HepG2 (cell line): ENCODE results near the gene NFATC4. TPM values are rescaled to one million over a fixed set of nuclear protein-coding genes. Genes with fewer than 3 reads are reported as not detected.

ENCODE experiments used
- ATAC-seq: fragments of 200-7000 bp; cut with Tn5 transposase; 3 replicates; pipeline ENCODE4 v1.9.1; 2020; ENCODE audit warnings: mild to moderate bottlenecking, moderate library complexity
- BruUV-seq: library from RNA; stranded (reverse); fragments of 400-500 nt; replicated peaks from 2 replicates; lab custom pipeline; 2021; lab: Mats Ljungman, UMichigan
- CTCF ChIA-PET: fragments of 300-600 bp; formaldehyde crosslinking; extraction: SDS; loops from one replicate; lab custom pipeline; 2021; ENCODE audit warnings: low total read pairs, inconsistent platforms, low intra/inter-chr PET ratio; lab: Yijun Ruan, JAX
- POLR2A ChIA-PET: fragments of 350-600 bp; sonication (Branson Sonifier 250); formaldehyde crosslinking; loops from one replicate; lab custom pipeline; 2020; ENCODE audit warnings: antibody characterized with exemption, inconsistent platforms; lab: Yijun Ruan, JAX
- DNase-seq: peaks from one replicate; pipeline ENCODE4 v3.0.0-alpha.2; 2015; ENCODE audit warnings: low spot score
- FAIRE-seq: peaks from 3 replicates; lab custom pipeline; 2011; peaks lifted over from hg19 to GRCh38; lab: Jason Lieb, UNC
- H2AFZ ChIP-seq: one replicate; pipeline ENCODE4 v1.6.1; 2011; ENCODE audit warnings: low read length, inconsistent platforms
- H3K27ac ChIP-seq: fragments of 300-600 bp; 3 replicates; pipeline ENCODE4 v1.8.0; 2011; ENCODE audit warnings: mixed run types, mild to moderate bottlenecking, mixed read lengths, low read length, inconsistent platforms; ENCODE audit not compliant: insufficient read depth; ENCODE audit errors: extremely low read length
- H3K27me3 ChIP-seq, 2 experiments: fragments of 200-600 bp in 1 of 2; 2 replicates in 1 of 2; 3 replicates in 1 of 2; pipeline versions ENCODE4 v1.6.0 to v1.8.0; 2011; ENCODE audit warnings: low read length in 2 of 2, mild to moderate bottlenecking in 2 of 2, moderate library complexity in 2 of 2, inconsistent platforms in 1 of 2; ENCODE audit not compliant: insufficient read depth in 2 of 2, control insufficient read depth in 1 of 2
- H3K36me3 ChIP-seq, 2 experiments: fragments of 200-600 bp in 1 of 2; replicated peaks in 1 of 2; 2 replicates in 1 of 2; 3 replicates in 1 of 2; pipeline versions ENCODE4 v1.5.1 to v1.8.0; 2011; ENCODE audit warnings: low read length in 2 of 2, inconsistent platforms in 1 of 2; ENCODE audit not compliant: insufficient read depth in 2 of 2, control insufficient read depth in 1 of 2
- H3K4me1 ChIP-seq: 2 replicates; pipeline ENCODE4 v1.5.1; 2012; ENCODE audit warnings: low read length, inconsistent platforms; ENCODE audit not compliant: insufficient read depth
- H3K4me2 ChIP-seq: 2 replicates; pipeline ENCODE4 v1.6.0; 2011; ENCODE audit warnings: low read depth, low read length, inconsistent platforms
- H3K4me3 ChIP-seq, 3 experiments: fragments of 200-600 bp in 1 of 3; sonication (generic), shearing (Covaris generic) in 1 of 3; replicated peaks in 1 of 3; 2 replicates each; pipeline ENCODE4 v1.5.1; 2011 to 2016; ENCODE audit warnings: low read length in 3 of 3, inconsistent platforms in 2 of 3, low read depth in 2 of 3, mild to moderate bottlenecking in 2 of 3, control low read depth in 1 of 3, mixed read lengths in 1 of 3; ENCODE audit not compliant: insufficient read depth in 1 of 3
- H3K79me2 ChIP-seq: one replicate; pipeline ENCODE4 v1.6.1; 2011; ENCODE audit warnings: low read length, inconsistent platforms; ENCODE audit not compliant: insufficient read depth
- H3K9ac ChIP-seq: 2 replicates; pipeline ENCODE4 v1.6.0; 2011; ENCODE audit warnings: mild to moderate bottlenecking, low read depth, low read length, inconsistent platforms; ENCODE audit not compliant: insufficient read depth
- H3K9me3 ChIP-seq: 2 replicates; pipeline ENCODE4 v1.5.1; 2012; ENCODE audit warnings: mild to moderate bottlenecking, low read length
- H4K20me1 ChIP-seq: 2 replicates; pipeline ENCODE4 v1.6.0; 2011; ENCODE audit warnings: inconsistent platforms, mild to moderate bottlenecking, low read length, moderate library complexity; ENCODE audit not compliant: insufficient read depth
- ARID2 ChIP-seq: sonication (generic); formaldehyde crosslinking; IDR thresholded peaks from 2 replicates; pipeline ENCODE4 v1.8.1; 2022; ENCODE audit warnings: mild to moderate bottlenecking, missing genetic modification reagents, borderline replicate concordance
- ERF ChIP-seq: IDR thresholded peaks from 2 replicates; pipeline ENCODE4 v1.6.1; 2018; ENCODE audit warnings: missing biosample characterization, missing genetic modification reagents
- GFI1 ChIP-seq: sonication (generic); formaldehyde crosslinking; IDR thresholded peaks from 2 replicates; pipeline ENCODE4 v1.5.0; 2020; ENCODE audit warnings: missing genetic modification reagents, mild to moderate bottlenecking, borderline replicate concordance
- RFXAP ChIP-seq: sonication (generic); formaldehyde crosslinking; IDR thresholded peaks from 2 replicates; pipeline ENCODE4 v1.4.0; 2020; ENCODE audit warnings: missing genetic modification reagents, borderline replicate concordance
- SP4 ChIP-seq: sonication (generic); formaldehyde crosslinking; IDR thresholded peaks from 2 replicates; pipeline ENCODE4 v1.8.1; 2023; ENCODE audit warnings: mild to moderate bottlenecking, missing genetic modification reagents
- SRSF1 ChIP-seq: fragments of 200-400 bp; formaldehyde crosslinking; optimal IDR thresholded peaks from 2 replicates; pipeline ENCODE3; 2017; ENCODE audit warnings: mild to moderate bottlenecking, low read depth, low read length, moderate library complexity
- TBX2 ChIP-seq: sonication (generic); formaldehyde crosslinking; IDR thresholded peaks from 2 replicates; pipeline ENCODE4 v1.5.0; 2020; ENCODE audit warnings: missing genetic modification reagents, mild to moderate bottlenecking, borderline replicate concordance
- TRAFD1 ChIP-seq: sonication (generic); formaldehyde crosslinking; IDR thresholded peaks from 2 replicates; pipeline ENCODE4 v1.5.1; 2020; ENCODE audit warnings: missing genetic modification reagents, mild to moderate bottlenecking, borderline replicate concordance
- XBP1 ChIP-seq: sonication (generic); formaldehyde crosslinking; IDR thresholded peaks from 2 replicates; pipeline ENCODE4 v1.5.0; 2020; ENCODE audit warnings: missing genetic modification reagents
- ZBTB38 ChIP-seq: sonication (generic); formaldehyde crosslinking; IDR thresholded peaks from 2 replicates; pipeline ENCODE4 v1.5.1; 2020; ENCODE audit warnings: mild to moderate bottlenecking, missing genetic modification reagents
- ZFP37 ChIP-seq: sonication (generic); formaldehyde crosslinking; IDR thresholded peaks from 2 replicates; pipeline ENCODE4 v1.4.0; 2020; ENCODE audit warnings: missing genetic modification reagents, borderline replicate concordance
- ZNF20 ChIP-seq: sonication (generic); formaldehyde crosslinking; IDR thresholded peaks from 2 replicates; pipeline ENCODE4 v1.4.0; 2020; ENCODE audit warnings: mild to moderate bottlenecking, moderate library complexity, missing genetic modification reagents
- ZNF296 ChIP-seq: sonication (generic); formaldehyde crosslinking; conservative IDR thresholded peaks from 2 replicates; pipeline ENCODE4 v1.5.0; 2020; ENCODE audit warnings: mild to moderate bottlenecking, missing genetic modification reagents
- ZNF337 ChIP-seq: sonication (generic); formaldehyde crosslinking; IDR thresholded peaks from 2 replicates; pipeline ENCODE4 v1.5.1; 2020; ENCODE audit warnings: missing genetic modification reagents, low read depth, mild to moderate bottlenecking, borderline replicate concordance
- ZNF720 ChIP-seq: sonication (generic); formaldehyde crosslinking; IDR thresholded peaks from 2 replicates; pipeline ENCODE4 v1.4.0; 2020; ENCODE audit warnings: missing genetic modification reagents
- ZNF788 ChIP-seq: sonication (generic); formaldehyde crosslinking; IDR thresholded peaks from 2 replicates; pipeline ENCODE4 v1.5.0; 2020; ENCODE audit warnings: mild to moderate bottlenecking, missing genetic modification reagents, borderline replicate concordance
- ZSCAN31 ChIP-seq: sonication (generic); formaldehyde crosslinking; IDR thresholded peaks from 2 replicates; pipeline ENCODE4 v1.5.0; 2020; ENCODE audit warnings: low read depth, mild to moderate bottlenecking, missing genetic modification reagents
- WGBS: methylation state at CpG from one replicate; pipeline ENCODE4 v1.1.6; 2017; ENCODE audit warnings: low lambda C conversion rate; 5-methylcytosine and 5-hydroxymethylcytosine counted together
- in situ Hi-C: cut with HindIII; loops from 2 replicates; pipeline ENCODE4 v1.10.0; 2017; ENCODE audit warnings: low pct_unique_long_range_greater_than_20kb; ENCODE audit not compliant: extremely low pct_ligation_motif_present
- intact Hi-C: fragments of 100-400 bp; cut with micrococcal nuclease; formaldehyde crosslinking; loops from one replicate; pipeline ENCODE4 v1.10.0; 2022; ENCODE audit not compliant: unreplicated experiment
- polyA plus RNA-seq, 8 experiments: library from polyadenylated mRNA; depleted of rRNA in 3 of 8; stranded (reverse) in 7 of 8; unstranded in 1 of 8; fragments of >200 nt; fragmentation: Illumina TruSeq in 4 of 8; extraction: Trizol in 4 of 8; gene quantifications; 2 replicates each; pipeline versions ENCODE4 v1.2.1 to v1.2.3, GENCODE V29; 2011 to 2016; ENCODE audit warnings: low read depth in 4 of 8, missing spikeins in 1 of 8, mixed read lengths in 1 of 8; ENCODE audit not compliant: insufficient read depth in 1 of 8
- total RNA-seq, 5 experiments: library from RNA; depleted of rRNA; stranded (reverse); fragments of >200 nt; fragmentation: Illumina TruSeq; extraction: Trizol; gene quantifications; 2 replicates each; pipeline ENCODE4 v1.2.3, GENCODE V29; 2016; ENCODE audit warnings: low read depth in 1 of 5
- TF ChIP-seq, protein P1 (sequence below): sonication (generic); formaldehyde crosslinking; IDR thresholded peaks from 2 replicates; pipeline ENCODE4 v1.4.0; 2020; ENCODE audit warnings: missing genetic modification reagents
- TF ChIP-seq, protein P2 (sequence below): sonication (generic); formaldehyde crosslinking; IDR thresholded peaks from 2 replicates; pipeline ENCODE4 v1.9.0; 2021; ENCODE audit warnings: missing genetic modification reagents, mild to moderate bottlenecking, borderline replicate concordance

The NFATC4 gene
- total and polyA plus RNA-seq, 2 of the 13 experiments (the other 11 are each of a cell fraction or from before 2014, with no cell fraction given) = 0.04 to 0.15 TPM

DNA sequence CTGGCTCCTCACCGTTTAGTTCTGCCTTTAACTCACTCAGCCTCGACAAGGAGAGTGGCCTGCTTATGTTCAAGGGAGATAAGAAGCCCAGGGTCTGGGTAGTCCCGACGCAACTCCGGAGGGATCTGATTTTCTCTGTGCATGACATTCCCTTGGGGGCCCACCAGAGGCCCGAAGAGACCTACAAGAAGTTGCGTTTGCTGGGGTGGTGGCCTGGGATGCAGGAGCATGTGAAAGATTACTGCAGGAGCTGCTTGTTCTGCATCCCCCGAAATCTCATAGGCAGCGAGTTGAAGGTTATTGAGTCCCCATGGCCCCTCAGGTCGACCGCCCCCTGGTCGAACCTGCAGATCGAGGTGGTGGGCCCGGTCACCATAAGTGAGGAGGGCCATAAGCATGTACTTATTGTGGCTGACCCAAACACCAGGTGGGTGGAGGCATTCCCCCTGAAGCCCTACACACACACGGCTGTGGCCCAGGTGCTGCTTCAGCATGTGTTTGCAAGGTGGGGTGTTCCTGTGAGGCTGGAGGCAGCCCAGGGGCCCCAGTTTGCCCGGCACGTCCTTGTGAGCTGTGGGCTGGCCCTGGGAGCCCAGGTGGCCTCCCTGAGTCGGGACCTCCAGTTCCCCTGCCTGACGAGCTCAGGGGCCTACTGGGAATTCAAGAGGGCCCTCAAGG lies 48.4 kb downstream of the NFATC4 start:
- DNase-seq (no peak), ATAC-seq (no peak), FAIRE-seq (no peak)
- H4K20me1 ChIP-seq = no peaks in the 10 kb centered on the region
- no peak overlapping the region for H3K4me3 ChIP-seq
- no peak overlapping the region for H3K4me2 ChIP-seq
- H2AFZ ChIP-seq = no peak overlapping the region
- ChIA-PET CTCF (no interaction called here), POLR2A (no interaction called here)
- intact Hi-C loops = no loop called here
- no peak overlapping the region for H3K9ac ChIP-seq
- in situ Hi-C loops = no loop called here
- no TSS peak for BruUV-seq
- WGBS = 62% methylated on average over 17 of the region's 19 CpGs
- peaks cover 0 to 7% of the 10 kb centered on the region in 2 experiments; a peak in 1 of 5 replicates for H3K27me3 ChIP-seq
- no peaks in the 10 kb centered on the region for H3K4me1 ChIP-seq
- no peaks in the 10 kb centered on the region for H3K36me3 ChIP-seq
- no peak overlapping the region for H3K27ac ChIP-seq
- no peaks in the 10 kb centered on the region for H3K9me3 ChIP-seq
- no peaks in the 10 kb centered on the region for H3K79me2 ChIP-seq
- no peak for TF ChIP-seq TBX2 (CRISPR knock-in tag)
- no peak for TF ChIP-seq TRAFD1 (CRISPR knock-in tag)
- TF ChIP-seq, protein P1, sequence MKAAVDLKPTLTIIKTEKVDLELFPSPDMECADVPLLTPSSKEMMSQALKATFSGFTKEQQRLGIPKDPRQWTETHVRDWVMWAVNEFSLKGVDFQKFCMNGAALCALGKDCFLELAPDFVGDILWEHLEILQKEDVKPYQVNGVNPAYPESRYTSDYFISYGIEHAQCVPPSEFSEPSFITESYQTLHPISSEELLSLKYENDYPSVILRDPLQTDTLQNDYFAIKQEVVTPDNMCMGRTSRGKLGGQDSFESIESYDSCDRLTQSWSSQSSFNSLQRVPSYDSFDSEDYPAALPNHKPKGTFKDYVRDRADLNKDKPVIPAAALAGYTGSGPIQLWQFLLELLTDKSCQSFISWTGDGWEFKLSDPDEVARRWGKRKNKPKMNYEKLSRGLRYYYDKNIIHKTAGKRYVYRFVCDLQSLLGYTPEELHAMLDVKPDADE (CRISPR knock-in tag) = no peak
- no peak for TF ChIP-seq ZNF20 (CRISPR knock-in tag)
- TF ChIP-seq, protein P2, sequence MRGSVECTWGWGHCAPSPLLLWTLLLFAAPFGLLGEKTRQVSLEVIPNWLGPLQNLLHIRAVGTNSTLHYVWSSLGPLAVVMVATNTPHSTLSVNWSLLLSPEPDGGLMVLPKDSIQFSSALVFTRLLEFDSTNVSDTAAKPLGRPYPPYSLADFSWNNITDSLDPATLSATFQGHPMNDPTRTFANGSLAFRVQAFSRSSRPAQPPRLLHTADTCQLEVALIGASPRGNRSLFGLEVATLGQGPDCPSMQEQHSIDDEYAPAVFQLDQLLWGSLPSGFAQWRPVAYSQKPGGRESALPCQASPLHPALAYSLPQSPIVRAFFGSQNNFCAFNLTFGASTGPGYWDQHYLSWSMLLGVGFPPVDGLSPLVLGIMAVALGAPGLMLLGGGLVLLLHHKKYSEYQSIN (CRISPR knock-in tag) = no peak
- no peak for TF ChIP-seq ZSCAN31 (CRISPR knock-in tag)
- TF ChIP-seq GFI1 (CRISPR knock-in tag) = no peak
- TF ChIP-seq ZNF720 (CRISPR knock-in tag) = no peak
- no peak for TF ChIP-seq XBP1 (CRISPR knock-in tag)
- no peak for TF ChIP-seq ZBTB38 (CRISPR knock-in tag)
- no peak for TF ChIP-seq RFXAP (CRISPR knock-in tag)
- TF ChIP-seq ERF = no peak
- TF ChIP-seq ARID2 = no peak
- TF ChIP-seq ZNF337 = no peak
- TF ChIP-seq ZNF296 (CRISPR knock-in tag) = no peak
- no peak for TF ChIP-seq SRSF1
- TF ChIP-seq SP4 = peak; percentile 21; the same call in 1 of the 2 replicates
- no peak for TF ChIP-seq ZNF788
- no peak for TF ChIP-seq ZFP37 (CRISPR knock-in tag)
